ENCODE results near the gene STARD10.

GRCh38 chr11:72741429-72741833 lies 52.4 kb downstream of the STARD10 start:
- TF ChIP-seq ARNT (IDR thresholded peaks at IDR 0.05), result no peak
- TF ChIP-seq, protein P1, sequence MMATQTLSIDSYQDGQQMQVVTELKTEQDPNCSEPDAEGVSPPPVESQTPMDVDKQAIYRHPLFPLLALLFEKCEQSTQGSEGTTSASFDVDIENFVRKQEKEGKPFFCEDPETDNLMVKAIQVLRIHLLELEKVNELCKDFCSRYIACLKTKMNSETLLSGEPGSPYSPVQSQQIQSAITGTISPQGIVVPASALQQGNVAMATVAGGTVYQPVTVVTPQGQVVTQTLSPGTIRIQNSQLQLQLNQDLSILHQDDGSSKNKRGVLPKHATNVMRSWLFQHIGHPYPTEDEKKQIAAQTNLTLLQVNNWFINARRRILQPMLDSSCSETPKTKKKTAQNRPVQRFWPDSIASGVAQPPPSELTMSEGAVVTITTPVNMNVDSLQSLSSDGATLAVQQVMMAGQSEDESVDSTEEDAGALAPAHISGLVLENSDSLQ (IDR thresholded peaks at IDR 0.05), result no peak
- TF ChIP-seq FOXM1 (IDR thresholded peaks at IDR 0.05; ENCODE audit: borderline replicate concordance), result no peak
- TF ChIP-seq BHLHE40 (IDR thresholded peaks at IDR 0.05; ENCODE audit: borderline replicate concordance), result no peak
- no peak for TF ChIP-seq SUZ12 (IDR thresholded peaks at IDR 0.05)
- TF ChIP-seq SP1 (IDR thresholded peaks at IDR 0.05), result no peak

All from HEK293T (cell line).